CD14-positive monocyte (primary cell): ENCODE data around the gene HOXA1. TPM values are rescaled to one million over a fixed set of nuclear protein-coding genes. Genes with fewer than 3 reads are reported as not detected.

Source experiments
- DNase-seq, 3 donors: peaks; one replicate each; pipeline ENCODE4 v3.0.0-alpha.2; 2011 to 2022
- H2AFZ ChIP-seq: 2 replicates; pipeline ENCODE4 v1.6.0; 2012; ENCODE audit warnings: mild to moderate bottlenecking, low read depth, low read length, inconsistent platforms; ENCODE audit not compliant: insufficient read depth, poor library complexity, severe bottlenecking
- H3K27ac ChIP-seq, 2 donors: 1 replicate in 1 of 2; 2 replicates in 1 of 2; pipeline ENCODE4 v1.5.1; 2012 to 2013; ENCODE audit warnings: low read length in 2 of 2, control low read depth in 1 of 2, inconsistent platforms in 1 of 2, low read depth in 1 of 2, mild to moderate bottlenecking in 1 of 2
- H3K27me3 ChIP-seq, 2 donors: one replicate each; pipeline versions ENCODE4 v1.6.0 to v1.6.1; 2011 to 2013; ENCODE audit warnings: low read length in 2 of 2; ENCODE audit not compliant: control insufficient read depth in 2 of 2, insufficient read depth in 2 of 2
- H3K36me3 ChIP-seq, 2 donors: replicated peaks in 1 of 2; 1 replicate in 1 of 2; 2 replicates in 1 of 2; pipeline versions ENCODE4 v1.5.1 to v1.6.1; 2012 to 2013; ENCODE audit warnings: low read length in 2 of 2, control low read depth in 1 of 2, inconsistent platforms in 1 of 2, mild to moderate bottlenecking in 1 of 2; ENCODE audit not compliant: insufficient read depth in 2 of 2, control insufficient read depth in 1 of 2
- H3K4me1 ChIP-seq, 2 donors: 1 replicate in 1 of 2; 2 replicates in 1 of 2; pipeline versions ENCODE4 v1.5.1 to v1.6.1; 2012 to 2013; ENCODE audit warnings: low read length in 2 of 2, control low read depth in 1 of 2, inconsistent platforms in 1 of 2, mild to moderate bottlenecking in 1 of 2, moderate library complexity in 1 of 2; ENCODE audit not compliant: insufficient read depth in 2 of 2, control insufficient read depth in 1 of 2
- H3K4me2 ChIP-seq: replicated peaks from 2 replicates; pipeline ENCODE3; 2012; ENCODE audit warnings: low read length, moderate library complexity, mild to moderate bottlenecking; ENCODE audit not compliant: poor library complexity, severe bottlenecking; ENCODE audit errors: extremely low read depth
- H3K4me3 ChIP-seq, 3 experiments: fragments of 200-600 bp in 1 of 3; sonication (generic) in 1 of 3; replicated peaks in 1 of 3; 1 replicate in 2 of 3; 2 replicates in 1 of 3; pipeline ENCODE4 v1.5.1; 2011 to 2013; ENCODE audit warnings: low read length in 3 of 3, mild to moderate bottlenecking in 3 of 3, control low read depth in 2 of 3, low read depth in 2 of 3, inconsistent platforms in 1 of 3, moderate library complexity in 1 of 3
- H3K79me2 ChIP-seq: 2 replicates; pipeline ENCODE4 v1.6.0; 2012; ENCODE audit warnings: mild to moderate bottlenecking, control low read depth, inconsistent platforms, low read length, moderate library complexity; ENCODE audit not compliant: insufficient read depth
- H3K9ac ChIP-seq: 2 replicates; pipeline ENCODE4 v1.6.0; 2017; ENCODE audit warnings: low read length, mild to moderate bottlenecking; ENCODE audit not compliant: insufficient read depth, poor library complexity, severe bottlenecking
- H3K9me3 ChIP-seq, 2 donors: replicated peaks in 1 of 2; 1 replicate in 1 of 2; 2 replicates in 1 of 2; pipeline versions ENCODE4 v1.5.1 to v1.6.1; 2012 to 2013; ENCODE audit warnings: low read length in 2 of 2, control low read depth in 1 of 2; ENCODE audit not compliant: control insufficient read depth in 1 of 2, insufficient read depth in 1 of 2
- H4K20me1 ChIP-seq: 2 replicates; pipeline ENCODE4 v1.6.0; 2012; ENCODE audit warnings: mild to moderate bottlenecking, low read length, control low read depth, moderate library complexity; ENCODE audit not compliant: insufficient read depth
- H3K27ac Mint-ChIP-seq, 7 donors: one replicate each; pipeline ENCODE4 v1.8.0; 2020; ENCODE audit warnings: mild to moderate bottlenecking in 7 of 7, mixed read lengths in 7 of 7, moderate library complexity in 6 of 7, inconsistent platforms in 2 of 7
- H3K27me3 Mint-ChIP-seq, 3 donors: one replicate each; pipeline ENCODE4 v1.8.0; 2021 to 2022; ENCODE audit warnings: low read depth in 3 of 3, mild to moderate bottlenecking in 3 of 3, mixed read lengths in 3 of 3, moderate library complexity in 3 of 3, inconsistent platforms in 1 of 3
- H3K36me3 Mint-ChIP-seq, 2 donors: one replicate each; pipeline ENCODE4 v1.8.0; 2020; ENCODE audit warnings: mixed read lengths in 2 of 2, inconsistent platforms in 1 of 2, mild to moderate bottlenecking in 1 of 2
- H3K4me1 Mint-ChIP-seq: one replicate; pipeline ENCODE4 v1.8.0; 2020; ENCODE audit warnings: mild to moderate bottlenecking, mixed read lengths
- H3K4me3 Mint-ChIP-seq, 2 donors: one replicate each; pipeline ENCODE4 v1.8.0; 2020; ENCODE audit warnings: mild to moderate bottlenecking in 2 of 2, mixed read lengths in 2 of 2, moderate library complexity in 1 of 2
- H3K9me3 Mint-ChIP-seq, 7 donors: one replicate each; pipeline ENCODE4 v1.8.0; 2020 to 2022; ENCODE audit warnings: mixed read lengths in 7 of 7, mild to moderate bottlenecking in 6 of 7, moderate library complexity in 6 of 7, inconsistent platforms in 2 of 7
- WGBS: methylation state at CpG from one replicate; pipeline ENCODE4 v1.1.5; 2013; ENCODE audit warnings: missing lambda C conversion rate; ENCODE audit not compliant: insufficient coverage; 5-methylcytosine and 5-hydroxymethylcytosine counted together
- intact Hi-C, 2 donors: fragments of 100-400 bp; cut with micrococcal nuclease; formaldehyde crosslinking; loops; one replicate each; pipeline versions ENCODE4 v1.15.0 to v1.15.1; 2023
- polyA plus RNA-seq, 3 donors: library from polyadenylated mRNA; depleted of rRNA in 1 of 3; unstranded in 2 of 3; stranded (reverse) in 1 of 3; fragments of 300-500 nt in 2 of 3; fragments of >200 nt in 1 of 3; fragmentation: Illumina TruSeq in 2 of 3; gene quantifications; 1 replicate in 2 of 3; 2 replicates in 1 of 3; pipeline ENCODE4 v1.2.3, GENCODE V29; 2012 to 2021
- TF ChIP-seq, protein P1 (sequence below): fragments of 200-600 bp; IDR thresholded peaks from one replicate; pipeline ENCODE4 v1.8.0; 2022; ENCODE audit warnings: antibody characterized with exemption, mild to moderate bottlenecking

The HOXA1 gene
- polyA plus RNA-seq, 3 donors: 0.11 to 0.37 TPM; not detected in 1

DNA sequence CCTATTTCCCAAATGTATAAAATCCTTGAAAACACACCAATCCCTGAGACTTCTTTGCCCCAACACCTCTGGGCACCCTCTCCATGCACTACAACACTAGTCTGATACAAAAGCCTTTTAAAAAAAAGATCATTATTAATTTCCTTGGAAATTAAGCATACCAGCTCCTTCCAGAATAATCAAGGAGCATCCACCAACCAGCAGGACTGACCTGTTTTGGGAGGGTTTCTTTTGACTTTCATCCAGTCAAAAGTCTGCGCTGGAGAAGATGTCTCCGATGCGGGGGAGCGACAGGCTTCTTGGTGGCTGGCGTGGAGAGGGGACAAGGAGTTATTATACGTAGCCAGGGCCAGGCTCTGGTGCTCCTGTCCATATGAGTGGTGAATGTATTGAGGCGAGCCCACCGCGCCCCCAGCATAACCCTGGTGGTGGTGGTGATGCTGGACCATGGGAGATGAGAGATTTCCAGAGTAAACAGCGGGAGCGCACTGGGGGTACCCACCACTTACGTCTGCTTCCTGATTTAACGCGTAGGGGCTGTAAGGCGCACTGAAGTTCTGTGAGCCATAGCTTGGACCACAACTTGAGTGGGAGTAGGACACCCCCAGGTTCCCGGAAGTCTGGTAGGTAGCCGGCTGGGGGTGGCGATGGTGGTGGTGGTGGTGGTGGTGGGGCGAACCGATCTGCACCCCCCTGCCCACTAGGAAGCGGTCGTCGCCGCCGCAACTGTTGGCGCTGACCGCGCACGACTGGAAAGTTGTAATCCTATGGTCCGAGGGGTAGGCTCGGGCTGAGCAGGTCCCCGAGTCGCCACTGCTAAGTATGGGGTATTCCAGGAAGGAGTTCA lies 527 bp downstream of the HOXA1 start:
- intact Hi-C loops: loop anchor here (2.0 to 10.0 kb wide), 4 partner anchors 60 to 234 kb away; partner anchors contain the start of genes HOXA7 (in 1 of the 2) and SKAP2 (in 1 of the 2)
- Mint-ChIP-seq H3K4me1 (peaks cover 49% of the 10 kb centered on the region), H3K27me3 (peaks cover 74 to 88% (median 77%) of the 10 kb centered on the region in 3 donors), H3K27ac (peak overlapping the region; percentile 69 to 95 (median 82)), H3K36me3 (peaks cover 36 to 49% of the 10 kb centered on the region in 2 donors), H3K9me3 (peaks cover 0 to 42% (median 15%) of the 10 kb centered on the region in 7 donors), H3K4me3 (peak overlapping the region; percentile 89 to 95)
- H3K9ac ChIP-seq: no peak overlapping the region
- peaks cover 62 to 83% of the 10 kb centered on the region in 2 donors for H3K27me3 ChIP-seq
- peak overlapping the region; percentile 70 for H2AFZ ChIP-seq
- peak overlapping the region; percentile 31 to 90 (median 40) for H3K4me3 ChIP-seq
- peaks cover 31% of the 10 kb centered on the region for H3K79me2 ChIP-seq
- TF ChIP-seq, protein P1, sequence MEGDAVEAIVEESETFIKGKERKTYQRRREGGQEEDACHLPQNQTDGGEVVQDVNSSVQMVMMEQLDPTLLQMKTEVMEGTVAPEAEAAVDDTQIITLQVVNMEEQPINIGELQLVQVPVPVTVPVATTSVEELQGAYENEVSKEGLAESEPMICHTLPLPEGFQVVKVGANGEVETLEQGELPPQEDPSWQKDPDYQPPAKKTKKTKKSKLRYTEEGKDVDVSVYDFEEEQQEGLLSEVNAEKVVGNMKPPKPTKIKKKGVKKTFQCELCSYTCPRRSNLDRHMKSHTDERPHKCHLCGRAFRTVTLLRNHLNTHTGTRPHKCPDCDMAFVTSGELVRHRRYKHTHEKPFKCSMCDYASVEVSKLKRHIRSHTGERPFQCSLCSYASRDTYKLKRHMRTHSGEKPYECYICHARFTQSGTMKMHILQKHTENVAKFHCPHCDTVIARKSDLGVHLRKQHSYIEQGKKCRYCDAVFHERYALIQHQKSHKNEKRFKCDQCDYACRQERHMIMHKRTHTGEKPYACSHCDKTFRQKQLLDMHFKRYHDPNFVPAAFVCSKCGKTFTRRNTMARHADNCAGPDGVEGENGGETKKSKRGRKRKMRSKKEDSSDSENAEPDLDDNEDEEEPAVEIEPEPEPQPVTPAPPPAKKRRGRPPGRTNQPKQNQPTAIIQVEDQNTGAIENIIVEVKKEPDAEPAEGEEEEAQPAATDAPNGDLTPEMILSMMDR: no peak
- H3K36me3 ChIP-seq: peaks cover 7 to 18% of the 10 kb centered on the region in 2 donors
- no peak for DNase-seq
- peak overlapping the region; percentile 92 for H3K4me2 ChIP-seq
- 5% methylated on average over 29 of the region's 33 CpGs for WGBS
- peaks cover 39 to 42% of the 10 kb centered on the region in 2 donors for H3K4me1 ChIP-seq
- H3K27ac ChIP-seq: peak overlapping the region in 1 of 2 donors; percentile 28
- peaks cover 33% of the 10 kb centered on the region for H4K20me1 ChIP-seq
- H3K9me3 ChIP-seq: peaks cover 0 to 11% of the 10 kb centered on the region in 2 donors

DNA sequence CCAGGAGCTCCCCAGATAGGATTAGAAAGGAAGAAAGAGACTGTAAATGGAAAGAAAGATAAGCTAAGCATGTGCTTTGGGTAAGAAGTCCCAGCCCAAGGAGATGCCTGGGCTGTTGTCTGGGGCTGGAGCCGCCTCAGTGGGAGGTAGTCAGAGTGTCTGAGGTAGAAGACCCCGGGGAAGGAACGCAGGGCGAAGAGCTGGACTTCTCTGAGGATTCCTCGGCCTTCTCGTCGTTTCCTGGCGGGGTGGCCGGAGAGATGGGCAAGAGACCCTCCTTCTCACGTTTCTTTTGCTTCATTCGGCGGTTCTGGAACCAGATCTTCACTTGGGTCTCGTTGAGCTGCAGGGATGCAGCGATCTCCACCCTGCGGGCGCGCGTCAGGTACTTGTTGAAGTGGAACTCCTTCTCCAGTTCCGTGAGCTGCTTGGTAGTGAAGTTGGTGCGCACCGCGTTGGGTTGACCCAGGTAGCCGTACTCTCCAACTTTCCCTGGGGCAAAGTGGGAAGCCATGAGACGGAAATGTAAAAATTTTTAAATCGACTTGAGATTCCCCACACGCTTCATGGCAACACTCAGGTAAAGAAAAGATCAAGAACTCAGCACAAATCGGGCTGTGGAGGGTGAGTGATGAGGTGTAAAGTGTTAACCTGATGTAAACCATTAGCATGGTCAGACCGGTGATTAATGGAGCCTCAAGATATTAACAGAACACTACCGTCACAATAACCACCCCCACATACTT lies 1.3 kb downstream of the HOXA1 start:
- TF ChIP-seq, protein P1: no peak
- intact Hi-C loops: loop anchor here (2.0 to 10.0 kb wide), 4 partner anchors 60 to 234 kb away; partner anchors contain the start of genes HOXA7 (in 1 of the 2) and SKAP2 (in 1 of the 2)
- H3K79me2 ChIP-seq: peaks cover 31% of the 10 kb centered on the region

More for the DNA sequence above, 1.3 kb downstream of the HOXA1 start:
- 35% methylated on average over 21 of the region's 29 CpGs for WGBS
- Histone ChIP-seq H3K27ac (no peak overlapping the region), H3K9me3 (peaks cover 0 to 10% of the 10 kb centered on the region in 2 donors), H3K4me3 (peak overlapping the region in 1 of 3 experiments; percentile 90), H3K9ac (no peak overlapping the region), H2AFZ (no peak overlapping the region), H3K27me3 (peaks cover 70 to 83% of the 10 kb centered on the region in 2 donors), H3K4me1 (peaks cover 39 to 42% of the 10 kb centered on the region in 2 donors), H4K20me1 (peaks cover 25% of the 10 kb centered on the region), H3K36me3 (peaks cover 5 to 10% of the 10 kb centered on the region in 2 donors), H3K4me2 (peak overlapping the region; percentile 92)
- no peak for DNase-seq
- Mint-ChIP-seq H3K4me1 (peaks cover 48% of the 10 kb centered on the region), H3K27me3 (peaks cover 77 to 88% (median 79%) of the 10 kb centered on the region in 3 donors), H3K27ac (peak overlapping the region in 1 of 7 donors; percentile 45), H3K4me3 (peak overlapping the region; percentile 89 to 95), H3K9me3 (peaks cover 0 to 43% (median 15%) of the 10 kb centered on the region in 7 donors), H3K36me3 (peaks cover 28 to 41% of the 10 kb centered on the region in 2 donors)
